Measurements from ENCODE around the gene CBR3.

The CBR3 gene

DNA sequence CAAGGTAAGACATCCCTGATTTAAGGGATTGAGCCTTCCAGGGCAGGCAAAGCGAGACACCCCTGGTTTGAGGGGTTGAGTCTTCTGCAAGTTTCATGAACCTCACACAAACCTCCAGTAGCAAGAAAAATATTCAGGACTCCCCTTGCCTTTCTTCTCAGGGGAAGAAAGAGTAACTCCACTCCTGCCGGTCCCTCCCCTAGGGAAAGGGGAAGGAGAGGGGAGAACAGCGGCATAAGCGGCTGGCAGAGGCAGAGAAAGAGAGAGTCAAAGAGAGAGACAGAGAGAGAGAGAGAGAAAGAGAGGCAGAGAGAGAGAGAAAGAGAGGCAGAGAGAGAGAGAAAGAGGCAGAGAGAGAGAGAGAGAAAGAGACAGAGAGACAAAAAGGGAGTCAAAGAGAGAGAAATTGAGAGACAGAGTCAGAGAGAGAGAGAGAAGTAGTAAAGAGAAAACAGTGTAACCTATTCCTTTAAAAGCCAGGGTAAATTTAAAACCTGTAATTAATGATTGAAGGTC lies 29.5 kb upstream of the CBR3 start:
- no peak for TF ChIP-seq CTCF (IDR thresholded peaks at IDR 0.05; ENCODE audit: insufficient read depth, missing control alignments)
- FAIRE-seq (no peak), DNase-seq (ENCODE audit: insufficient read length, low spot score) (no peak)

GRCh38 chr21:36109868-36110267 lies 25.0 kb upstream of the CBR3 start:
- DNase-seq (ENCODE audit: insufficient read length, low spot score) (no peak), FAIRE-seq (no peak)
- TF ChIP-seq CTCF (IDR thresholded peaks at IDR 0.05; ENCODE audit: insufficient read depth, missing control alignments), result no peak

DNA sequence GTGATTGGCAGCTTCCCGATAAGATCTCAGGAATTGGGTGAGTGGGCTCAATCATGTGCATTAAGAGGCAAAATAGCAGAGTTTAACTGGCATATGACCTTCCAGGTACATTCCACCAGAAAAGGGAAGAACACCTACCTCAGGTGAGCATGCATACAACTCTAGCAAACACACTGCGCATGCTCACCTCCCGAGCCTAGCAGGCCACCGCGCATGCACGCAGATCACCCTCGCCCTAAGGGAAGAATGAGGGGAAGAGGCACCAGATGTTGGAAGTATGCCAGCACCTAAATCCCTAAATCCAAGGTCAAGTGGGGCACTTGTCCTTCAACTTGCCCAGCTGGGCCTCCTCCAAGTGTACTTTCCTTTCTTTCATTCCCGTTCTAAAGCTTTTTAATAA lies 23.6 kb upstream of the CBR3 start:
- FAIRE-seq (no peak), DNase-seq (ENCODE audit: insufficient read length, low spot score) (no peak)
- no peak for TF ChIP-seq CTCF (IDR thresholded peaks at IDR 0.05; ENCODE audit: insufficient read depth, missing control alignments)

DNA sequence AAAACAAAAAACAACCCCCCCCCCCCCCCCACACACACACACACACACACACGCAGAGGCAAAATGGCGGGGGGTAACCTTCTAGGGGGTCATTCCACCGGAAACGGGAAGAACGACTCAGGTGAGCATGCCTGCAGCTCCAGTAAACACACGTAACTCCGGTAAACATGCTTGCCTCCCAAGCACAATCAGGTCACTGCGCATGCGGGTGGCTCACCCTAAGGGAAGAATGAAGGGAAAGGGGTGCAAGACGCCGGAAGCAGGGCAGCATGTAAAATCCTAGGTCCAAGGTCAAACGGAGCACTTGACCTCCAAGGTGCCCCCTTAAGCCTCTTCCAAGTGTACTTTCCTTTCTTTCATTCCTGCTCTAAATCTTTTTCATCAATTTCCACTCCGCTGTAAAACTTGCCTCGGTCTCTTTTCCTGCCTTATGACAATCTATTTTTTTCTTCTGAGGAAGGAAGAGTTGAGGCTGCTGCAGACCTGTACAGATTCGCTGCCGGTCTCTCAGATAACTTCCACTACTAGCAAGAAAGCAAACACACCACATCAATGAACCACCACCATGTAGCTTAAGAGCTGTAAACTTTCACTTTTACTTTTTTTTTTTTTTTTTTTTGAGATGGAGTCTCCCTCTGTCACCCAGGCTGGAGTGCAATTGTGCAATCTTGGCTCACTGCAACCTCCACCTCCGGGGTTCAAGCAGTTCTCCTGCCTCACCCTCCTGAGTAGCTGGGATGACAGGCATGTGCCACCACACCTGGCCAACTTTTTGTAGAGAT lies 21.0 kb upstream of the CBR3 start:
- DNase-seq (ENCODE audit: insufficient read length, low spot score) (no peak), FAIRE-seq (no peak)
- TF ChIP-seq CTCF (IDR thresholded peaks at IDR 0.05; ENCODE audit: insufficient read depth, missing control alignments), result no peak

- FAIRE-seq (no peak), DNase-seq (ENCODE audit: insufficient read length, low spot score) (no peak)
- TF ChIP-seq CTCF (IDR thresholded peaks at IDR 0.05; ENCODE audit: insufficient read depth, missing control alignments), result no peak
Measured at GRCh38 chr21:36115138-36115730, 19.6 kb upstream of the CBR3 start.

- DNase-seq (ENCODE audit: insufficient read length, low spot score) (no peak), FAIRE-seq (no peak)
- TF ChIP-seq CTCF (IDR thresholded peaks at IDR 0.05; ENCODE audit: insufficient read depth, missing control alignments), result no peak
Measured at GRCh38 chr21:36117286-36117741, 17.6 kb upstream of the CBR3 start.
